ENCODE results near the gene OXNAD1. TPM values are rescaled to one million over a fixed set of nuclear protein-coding genes. Genes with fewer than 3 reads are reported as not detected.

OXNAD1 gene
- total RNA-seq, 1 experiment from 2014 or later = 6.6 TPM

DNA sequence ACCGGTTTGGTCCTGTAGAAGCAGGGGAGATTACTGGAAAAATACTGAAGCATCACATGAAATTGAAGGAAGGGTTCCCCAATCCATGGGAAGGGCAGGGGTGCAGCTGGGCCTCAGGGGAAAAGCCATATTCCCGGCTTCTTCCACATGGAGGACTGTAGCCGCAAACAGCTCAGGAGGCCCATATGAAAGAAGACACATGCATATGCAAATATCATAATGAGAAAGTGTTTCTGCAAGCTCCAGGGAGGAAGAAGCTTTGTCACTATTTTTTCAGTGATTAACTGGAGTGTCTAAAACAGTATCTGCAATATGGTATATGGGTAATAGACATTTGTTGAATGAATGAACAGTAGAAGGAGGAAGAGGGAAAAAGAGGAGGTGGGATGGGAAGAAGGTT, 19.4 kb upstream of the OXNAD1 start:
- TF ChIP-seq TCF7L2 (IDR thresholded peaks at IDR 0.05; ENCODE audit: low read depth, low read length) (no peak), POLR2AphosphoS5 (IDR thresholded peaks at IDR 0.05; ENCODE audit: low read depth, low read length) (no peak)
- no peaks in the 10 kb centered on the region for H3K4me1 ChIP-seq (ENCODE audit: control insufficient read depth, insufficient read depth, low read length)
- H3K27ac ChIP-seq (ENCODE audit: low read length) = no peak overlapping the region
- no peak for DNase-seq (ENCODE audit: low read depth, low spot score)
- no TSS peak for BruUV-seq (replicated peaks)
- in situ Hi-C loops (cut with HindIII; ENCODE audit: low pct_unique_long_range_greater_than_20kb, low sequenced_read_pairs) (no loop called here), intact Hi-C loops (cut with micrococcal nuclease; ENCODE audit: unreplicated experiment) (loop anchor here (5.0 to 10.0 kb wide), 2 partner anchors 61 to 178 kb away; no protein-coding TSS in a partner anchor)
- no peak overlapping the region for H3K4me3 ChIP-seq (ENCODE audit: low read depth in 2 of 2, low read length in 2 of 2)
- ATAC-seq = no peak
- ChIA-PET POLR2A (no interaction called here), CTCF (no interaction called here)
- no peaks in the 10 kb centered on the region for H3K9me3 ChIP-seq (ENCODE audit: control insufficient read depth, insufficient read depth, low read depth, low read length)
- H3K27me3 ChIP-seq (ENCODE audit: control insufficient read depth, insufficient read depth, low read length) = no peaks in the 10 kb centered on the region
- no peaks in the 10 kb centered on the region for H3K36me3 ChIP-seq (ENCODE audit: control insufficient read depth, insufficient read depth, low read length)

DNA sequence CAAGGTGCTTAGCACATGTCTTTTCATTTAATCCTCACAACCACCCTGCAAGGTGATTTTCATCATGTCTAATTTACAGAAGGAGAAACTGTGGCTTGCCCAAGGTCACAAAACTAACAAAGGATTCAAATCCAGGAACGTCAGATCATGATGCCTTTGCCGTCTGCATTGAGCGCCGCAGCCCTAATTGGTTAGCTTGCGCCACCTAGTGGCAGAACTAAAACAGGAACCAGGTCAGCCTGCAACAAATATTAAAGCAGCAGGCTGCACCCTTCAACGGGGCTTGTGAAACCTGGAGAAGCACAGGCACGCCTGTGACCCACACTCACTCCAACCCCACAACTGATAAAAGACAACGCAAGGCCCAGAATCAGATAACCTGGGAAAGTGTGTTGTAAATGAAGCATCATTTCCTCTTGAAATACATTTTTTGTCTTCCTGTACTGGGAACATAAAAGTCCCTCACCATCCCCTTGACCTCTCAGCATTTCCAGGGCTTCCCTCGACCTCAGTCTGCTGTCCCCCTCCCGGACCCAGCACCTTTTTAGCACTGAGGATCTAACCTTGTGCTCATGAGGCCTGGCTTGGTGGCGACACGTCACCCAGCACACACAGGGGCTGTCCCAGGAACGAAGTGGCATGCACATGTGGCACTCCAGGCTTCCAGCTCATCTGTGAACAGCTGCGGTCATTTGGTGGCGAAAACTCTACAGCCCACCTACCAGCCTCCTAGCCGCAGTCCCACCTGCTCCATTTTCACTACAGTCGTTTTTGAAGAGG, 17.5 kb upstream of the OXNAD1 start:
- CTCF ChIA-PET = interaction anchor here (0.6 to 0.8 kb wide), 4 partner anchors 273 to 544 kb away, joined by 3 to 7 read pairs (median 6); no protein-coding TSS in a partner anchor
- Histone ChIP-seq H3K4me3 (ENCODE audit: low read depth in 2 of 2, low read length in 2 of 2) (no peak overlapping the region), H3K36me3 (ENCODE audit: control insufficient read depth, insufficient read depth, low read length) (no peaks in the 10 kb centered on the region), H3K9me3 (ENCODE audit: control insufficient read depth, insufficient read depth, low read depth, low read length) (no peaks in the 10 kb centered on the region), H3K27me3 (ENCODE audit: control insufficient read depth, insufficient read depth, low read length) (no peaks in the 10 kb centered on the region), H3K27ac (ENCODE audit: low read length) (no peak overlapping the region), H3K4me1 (ENCODE audit: control insufficient read depth, insufficient read depth, low read length) (no peaks in the 10 kb centered on the region)
- BruUV-seq (replicated peaks) = no TSS peak
- POLR2A ChIA-PET = interaction anchor here (0.6 kb wide), 2 partner anchors 94 to 375 kb away, joined by 7 read pairs; no protein-coding TSS in a partner anchor
- in situ Hi-C loops (cut with HindIII; ENCODE audit: low pct_unique_long_range_greater_than_20kb, low sequenced_read_pairs) = no loop called here
- TF ChIP-seq, protein P1, sequence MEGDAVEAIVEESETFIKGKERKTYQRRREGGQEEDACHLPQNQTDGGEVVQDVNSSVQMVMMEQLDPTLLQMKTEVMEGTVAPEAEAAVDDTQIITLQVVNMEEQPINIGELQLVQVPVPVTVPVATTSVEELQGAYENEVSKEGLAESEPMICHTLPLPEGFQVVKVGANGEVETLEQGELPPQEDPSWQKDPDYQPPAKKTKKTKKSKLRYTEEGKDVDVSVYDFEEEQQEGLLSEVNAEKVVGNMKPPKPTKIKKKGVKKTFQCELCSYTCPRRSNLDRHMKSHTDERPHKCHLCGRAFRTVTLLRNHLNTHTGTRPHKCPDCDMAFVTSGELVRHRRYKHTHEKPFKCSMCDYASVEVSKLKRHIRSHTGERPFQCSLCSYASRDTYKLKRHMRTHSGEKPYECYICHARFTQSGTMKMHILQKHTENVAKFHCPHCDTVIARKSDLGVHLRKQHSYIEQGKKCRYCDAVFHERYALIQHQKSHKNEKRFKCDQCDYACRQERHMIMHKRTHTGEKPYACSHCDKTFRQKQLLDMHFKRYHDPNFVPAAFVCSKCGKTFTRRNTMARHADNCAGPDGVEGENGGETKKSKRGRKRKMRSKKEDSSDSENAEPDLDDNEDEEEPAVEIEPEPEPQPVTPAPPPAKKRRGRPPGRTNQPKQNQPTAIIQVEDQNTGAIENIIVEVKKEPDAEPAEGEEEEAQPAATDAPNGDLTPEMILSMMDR (IDR thresholded peaks at IDR 0.05) = peak; percentile 88
- TF ChIP-seq, protein P2, sequence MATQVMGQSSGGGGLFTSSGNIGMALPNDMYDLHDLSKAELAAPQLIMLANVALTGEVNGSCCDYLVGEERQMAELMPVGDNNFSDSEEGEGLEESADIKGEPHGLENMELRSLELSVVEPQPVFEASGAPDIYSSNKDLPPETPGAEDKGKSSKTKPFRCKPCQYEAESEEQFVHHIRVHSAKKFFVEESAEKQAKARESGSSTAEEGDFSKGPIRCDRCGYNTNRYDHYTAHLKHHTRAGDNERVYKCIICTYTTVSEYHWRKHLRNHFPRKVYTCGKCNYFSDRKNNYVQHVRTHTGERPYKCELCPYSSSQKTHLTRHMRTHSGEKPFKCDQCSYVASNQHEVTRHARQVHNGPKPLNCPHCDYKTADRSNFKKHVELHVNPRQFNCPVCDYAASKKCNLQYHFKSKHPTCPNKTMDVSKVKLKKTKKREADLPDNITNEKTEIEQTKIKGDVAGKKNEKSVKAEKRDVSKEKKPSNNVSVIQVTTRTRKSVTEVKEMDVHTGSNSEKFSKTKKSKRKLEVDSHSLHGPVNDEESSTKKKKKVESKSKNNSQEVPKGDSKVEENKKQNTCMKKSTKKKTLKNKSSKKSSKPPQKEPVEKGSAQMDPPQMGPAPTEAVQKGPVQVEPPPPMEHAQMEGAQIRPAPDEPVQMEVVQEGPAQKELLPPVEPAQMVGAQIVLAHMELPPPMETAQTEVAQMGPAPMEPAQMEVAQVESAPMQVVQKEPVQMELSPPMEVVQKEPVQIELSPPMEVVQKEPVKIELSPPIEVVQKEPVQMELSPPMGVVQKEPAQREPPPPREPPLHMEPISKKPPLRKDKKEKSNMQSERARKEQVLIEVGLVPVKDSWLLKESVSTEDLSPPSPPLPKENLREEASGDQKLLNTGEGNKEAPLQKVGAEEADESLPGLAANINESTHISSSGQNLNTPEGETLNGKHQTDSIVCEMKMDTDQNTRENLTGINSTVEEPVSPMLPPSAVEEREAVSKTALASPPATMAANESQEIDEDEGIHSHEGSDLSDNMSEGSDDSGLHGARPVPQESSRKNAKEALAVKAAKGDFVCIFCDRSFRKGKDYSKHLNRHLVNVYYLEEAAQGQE (IDR thresholded peaks at IDR 0.05; ENCODE audit: insufficient read depth in 1 of 2, low read depth in 2 of 2, low read length in 1 of 2) = no peak
- TF ChIP-seq POLR2AphosphoS5 (IDR thresholded peaks at IDR 0.05; ENCODE audit: low read depth, low read length) (no peak), SIN3A (IDR thresholded peaks at IDR 0.05; ENCODE audit: borderline replicate concordance, insufficient read depth, low read depth, low read length) (no peak), TCF7L2 (IDR thresholded peaks at IDR 0.05; ENCODE audit: low read depth, low read length) (no peak)
- intact Hi-C loops (cut with micrococcal nuclease; ENCODE audit: unreplicated experiment) = loop anchor here (1.0 to 10.0 kb wide), 3 partner anchors 63 to 199 kb away; no protein-coding TSS in a partner anchor
- ATAC-seq = peak; percentile 92
- peak; percentile 61 for DNase-seq (ENCODE audit: low read depth, low spot score)
